ENCODE results near the gene METTL23.

Gene METTL23

GRCh38 chr17:76726776-76727718 is at the start of gene METTL23:
METTL23 (plus strand) TSS chr17:76726839; CDS start chr17:76729711, 2,872 bp downstream.
- peak; percentile 69 to 73 for DNase-seq

DNA sequence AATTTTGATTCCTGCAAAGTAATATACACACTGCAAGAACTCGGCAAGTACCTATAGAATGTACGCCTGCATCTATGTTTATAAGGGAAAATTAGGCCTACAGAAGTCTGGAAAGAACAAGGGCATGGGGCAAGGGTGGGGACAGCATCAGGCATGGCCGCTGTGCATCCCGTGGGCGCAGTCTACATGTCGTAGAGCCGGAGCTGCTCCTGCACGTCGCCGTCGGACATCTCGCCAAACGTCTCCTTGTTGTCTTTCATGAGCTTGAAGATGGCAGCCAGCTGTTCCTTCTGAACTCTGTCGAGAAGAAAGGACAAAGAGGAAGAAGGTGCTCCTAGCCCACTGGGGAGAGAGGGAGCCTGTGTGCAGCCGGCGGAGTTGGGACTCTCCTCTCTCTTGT is 49.2 kb upstream of the METTL23 start:
- DNase-seq, result no peak

DNA sequence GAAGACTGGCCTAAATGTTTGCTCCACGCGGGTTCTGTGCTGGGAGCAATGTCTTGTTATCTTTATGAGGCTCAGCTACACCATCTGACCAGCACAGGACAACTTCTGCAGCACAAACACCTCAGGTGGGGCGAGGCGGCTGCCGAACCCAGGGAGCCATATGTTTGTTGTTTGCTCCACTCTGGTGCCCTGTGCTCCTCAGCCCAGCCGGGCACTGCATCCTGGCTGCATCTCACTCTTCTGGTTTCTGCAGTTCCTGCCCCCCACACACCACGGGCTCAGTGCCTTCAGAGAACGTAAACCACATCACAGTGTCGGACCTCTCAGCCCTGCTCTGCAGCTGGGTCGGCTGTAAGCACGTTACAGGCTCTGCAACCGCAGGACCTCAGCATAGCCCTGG is 48.3 kb upstream of the METTL23 start:
- DNase-seq, result no peak

- no peak for DNase-seq
These were observed 47.4 kb upstream of the METTL23 start for GRCh38 chr17:76679239-76679638.

DNA sequence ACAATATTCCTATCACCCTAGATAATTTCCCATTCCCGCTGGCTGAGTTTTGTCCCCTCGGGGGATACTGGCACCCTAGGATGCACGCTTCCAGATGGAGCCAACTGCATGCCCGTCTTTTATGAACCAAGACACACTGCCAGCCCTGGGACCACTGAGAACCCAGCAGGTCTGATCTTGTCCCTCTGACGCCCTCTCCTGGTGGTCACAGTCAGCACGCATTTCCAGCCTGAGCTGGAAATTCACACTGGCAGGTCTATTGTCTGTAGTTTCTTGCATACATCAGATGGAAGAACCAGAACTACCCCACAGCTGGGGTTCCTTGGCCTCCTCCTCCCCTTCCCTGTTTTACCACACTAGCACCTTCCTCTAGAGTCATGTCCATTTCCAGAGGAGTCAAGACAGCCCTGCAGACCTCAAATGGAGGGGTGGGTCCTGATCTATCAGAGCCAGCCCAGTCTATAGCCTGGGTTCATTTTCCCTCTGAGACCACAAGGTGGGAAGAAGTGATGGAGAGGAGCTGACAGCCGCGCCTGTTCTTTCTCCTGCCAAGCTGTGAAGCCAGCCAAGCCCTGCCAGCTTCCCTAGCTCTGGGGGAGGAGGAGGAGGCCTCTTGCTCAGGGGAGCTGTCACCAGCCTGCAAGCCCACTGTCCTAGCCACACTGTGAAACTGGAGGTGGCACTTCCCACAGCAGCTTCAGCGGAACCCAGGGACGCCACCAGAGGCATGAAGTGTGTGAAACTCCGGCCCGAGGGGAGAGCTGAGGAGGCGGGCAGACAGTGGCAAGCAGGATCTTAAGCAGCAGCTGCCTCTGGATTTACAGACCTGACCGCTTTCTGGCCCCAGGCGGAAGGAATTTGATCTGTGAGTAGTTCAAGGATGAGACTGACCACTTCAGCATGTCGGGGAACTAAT is 45.2 kb upstream of the METTL23 start:
- DNase-seq, result peak; percentile 49 to 50

- no peak for DNase-seq
These were observed 44.3 kb upstream of the METTL23 start for GRCh38 chr17:76682296-76682695.

GRCh38 chr17:76683011-76683755 is 43.5 kb upstream of the METTL23 start:
- no peak for DNase-seq

- no peak for DNase-seq
These were observed 42.5 kb upstream of the METTL23 start for GRCh38 chr17:76683921-76684745.

GRCh38 chr17:76684756-76685155 is 41.9 kb upstream of the METTL23 start:
- DNase-seq, result no peak

DNA sequence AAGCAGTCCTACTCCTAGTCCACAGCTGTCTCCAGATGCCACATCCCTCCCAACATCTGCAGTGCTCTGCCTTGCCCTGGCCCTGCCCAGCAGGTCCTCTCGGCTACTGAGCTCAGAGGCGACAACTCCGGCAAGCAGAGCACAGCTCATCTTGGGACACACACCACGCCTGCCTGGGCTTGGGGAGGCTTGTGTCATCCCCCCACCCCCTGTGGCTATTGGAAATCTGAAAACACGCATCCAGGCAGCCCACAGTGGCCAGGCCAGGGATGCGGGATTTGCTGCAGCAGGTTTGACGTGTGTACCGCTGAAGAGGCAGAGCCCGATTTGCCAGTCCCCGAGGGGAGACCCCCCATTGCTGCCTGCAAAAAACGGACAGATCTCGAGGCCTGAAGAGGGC is 41.3 kb upstream of the METTL23 start:
- DNase-seq, result no peak

- DNase-seq, result no peak
These were observed 40.8 kb upstream of the METTL23 start for GRCh38 chr17:76685846-76686245.

DNA sequence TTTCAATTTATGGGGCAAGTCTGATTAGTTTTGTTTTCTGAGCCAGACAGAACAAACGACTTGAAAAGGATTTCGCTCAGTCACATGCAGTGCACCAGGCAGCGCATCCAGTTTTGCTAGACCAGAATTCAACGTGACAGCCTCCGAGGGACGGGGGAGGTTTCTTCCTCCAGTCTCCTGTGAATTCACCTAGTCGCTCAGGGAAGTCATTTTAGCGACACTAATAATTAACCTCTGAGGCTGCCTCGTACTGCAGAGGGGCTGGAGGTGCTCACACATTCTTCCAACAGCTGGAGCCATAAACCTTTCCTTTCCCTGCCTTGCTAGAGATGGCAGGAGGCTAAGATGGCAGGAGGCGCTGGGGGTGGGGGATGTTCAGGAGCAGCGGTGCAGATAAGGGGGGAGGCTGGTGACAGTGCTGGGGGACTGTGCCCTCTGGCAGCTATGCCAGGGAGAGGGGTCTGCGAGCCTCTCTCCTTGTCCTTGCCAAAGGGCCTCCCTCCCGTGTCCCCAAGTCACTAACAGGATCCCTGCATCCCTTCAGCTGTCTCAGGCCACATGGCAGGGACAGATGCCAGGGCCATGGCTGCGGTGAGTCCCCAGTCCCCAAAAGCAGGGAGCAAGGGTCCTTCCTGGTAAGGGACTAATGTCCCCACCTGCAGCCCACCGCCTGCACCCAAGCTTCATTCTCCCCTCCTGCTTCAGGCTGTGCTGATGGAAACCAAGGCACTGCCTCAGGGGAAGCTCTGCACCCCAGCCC is 39.9 kb upstream of the METTL23 start:
- DNase-seq, result no peak

DNA sequence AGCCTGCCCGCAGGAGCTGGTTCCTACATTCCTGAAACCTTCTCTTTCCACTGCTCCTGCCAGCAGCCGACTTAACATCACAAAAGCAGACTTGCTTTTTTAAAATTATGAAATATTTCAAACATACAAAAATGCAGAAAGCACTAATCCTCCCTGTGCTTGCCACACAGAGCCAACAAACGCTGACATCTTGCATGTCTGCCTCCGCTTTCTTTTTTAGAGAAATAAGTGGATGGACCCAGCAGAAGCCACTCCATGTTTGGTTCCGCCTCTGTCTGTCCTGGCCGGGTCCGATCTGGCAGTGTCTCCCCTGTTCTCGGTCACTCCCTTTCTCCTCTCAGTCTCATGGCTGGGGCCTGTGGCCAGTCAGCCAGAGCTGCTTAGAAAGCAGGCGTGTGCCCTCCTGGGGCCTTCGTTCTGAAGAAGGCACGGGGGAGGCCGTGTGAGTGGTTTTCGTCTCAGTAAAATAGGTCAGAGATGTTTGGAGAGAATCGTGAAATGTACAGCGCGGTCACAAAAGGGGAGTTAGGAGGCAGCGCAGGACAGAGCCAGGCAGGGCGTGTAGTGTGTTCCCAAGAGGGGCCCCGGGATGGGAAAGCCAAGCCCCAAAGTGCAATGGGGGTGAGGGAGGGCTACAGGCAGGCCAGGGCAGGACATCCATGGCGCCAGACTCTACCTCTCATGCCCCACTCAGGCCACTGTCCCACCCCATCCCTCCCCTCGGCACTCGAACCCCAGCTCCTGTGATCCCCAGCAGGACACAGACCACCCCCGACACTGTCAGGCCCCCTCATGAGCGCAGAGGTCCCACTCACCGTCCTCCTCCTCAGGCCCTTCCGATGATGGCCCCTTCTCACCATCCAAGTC is 39.1 kb upstream of the METTL23 start:
- DNase-seq, result no peak

DNA sequence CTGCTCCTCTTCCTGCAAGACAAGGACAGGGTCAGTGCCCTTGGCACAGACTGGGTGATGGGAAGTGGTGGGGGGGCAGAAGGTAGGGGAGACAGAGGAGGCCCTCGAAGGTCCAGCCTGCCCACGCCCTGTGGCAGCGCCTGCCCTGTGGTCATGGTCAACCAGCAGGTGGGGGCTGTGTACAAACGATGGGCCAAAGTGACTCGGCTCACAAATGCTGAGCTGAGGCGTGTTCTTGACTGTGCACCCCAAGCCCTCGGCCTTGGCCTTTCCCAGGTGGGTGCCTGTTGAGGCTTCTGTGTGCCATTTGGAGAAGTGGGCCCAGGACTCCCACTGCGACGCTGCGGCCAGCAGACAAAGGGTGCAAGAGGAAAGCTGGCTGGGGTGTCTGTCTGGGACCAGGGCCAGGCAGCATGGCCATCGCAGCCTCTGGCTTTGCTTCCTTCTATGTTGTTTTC is 38.4 kb upstream of the METTL23 start:
- no peak for DNase-seq

DNA sequence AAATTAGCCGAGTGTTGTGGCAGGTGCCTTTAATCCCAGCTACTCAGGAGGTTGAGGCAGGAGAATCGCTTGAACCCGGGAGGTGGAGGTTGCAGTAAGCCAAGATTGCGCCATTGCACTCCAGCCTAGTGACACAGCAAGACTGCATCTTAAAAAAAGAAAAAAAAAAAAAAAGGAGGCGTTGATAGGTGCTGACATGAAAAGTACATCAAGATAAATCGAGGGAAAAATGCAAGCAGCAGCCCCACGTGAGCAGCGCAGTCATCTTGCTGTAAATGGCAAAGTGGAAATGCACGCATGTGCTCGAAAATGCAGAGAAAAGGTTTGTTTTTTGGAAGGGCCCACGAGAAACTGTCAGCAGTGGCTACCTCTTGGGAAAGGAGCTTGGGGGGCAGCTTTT is 36.8 kb upstream of the METTL23 start:
- no peak for DNase-seq

GRCh38 chr17:76690596-76691280 is 35.9 kb upstream of the METTL23 start:
- no peak for DNase-seq

DNA sequence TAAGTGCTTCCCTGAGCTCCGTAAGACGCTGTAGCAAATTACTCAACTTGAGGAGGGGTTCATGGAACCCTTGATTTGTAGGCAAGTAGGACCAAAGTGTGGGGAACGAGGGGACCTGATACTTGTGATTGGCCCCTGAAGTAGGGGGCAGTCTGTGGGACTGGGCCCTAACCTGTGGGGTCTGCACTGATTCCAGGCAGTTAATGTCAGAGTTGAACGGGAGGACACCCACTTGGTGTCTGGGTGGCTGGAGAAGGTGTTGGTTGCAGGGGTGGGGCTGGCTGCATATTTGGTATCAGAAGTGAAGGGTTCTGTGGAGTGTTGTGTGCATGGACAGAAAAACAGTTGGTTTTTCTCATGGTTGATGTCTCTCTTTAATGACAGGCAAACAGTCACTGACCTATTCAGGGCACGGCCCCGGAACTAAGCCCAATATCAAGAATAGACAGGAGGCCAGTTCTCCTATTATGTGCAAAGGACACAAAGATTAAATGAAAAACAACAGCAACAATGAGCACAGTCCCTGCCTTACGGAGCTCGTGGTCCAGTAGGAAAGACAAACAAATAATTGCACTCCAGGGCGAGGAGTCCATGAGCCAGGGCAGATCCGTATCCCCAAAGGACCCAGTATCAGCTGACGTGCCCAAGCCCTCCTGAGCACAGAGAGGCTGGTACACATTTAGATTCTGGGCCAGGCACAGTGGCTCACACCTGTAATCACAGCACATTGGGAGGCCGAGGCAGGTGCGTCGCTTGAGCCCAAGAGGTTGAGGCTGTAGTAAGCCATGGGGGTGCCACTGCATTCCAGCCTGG is 35.1 kb upstream of the METTL23 start:
- DNase-seq, result no peak

GRCh38 chr17:76695059-76695831 is 31.4 kb upstream of the METTL23 start:
- no peak for DNase-seq
